Right lobe of liver (tissue), 6 donors: ENCODE measurements around the gene ERV3-1. TPM values are rescaled to one million over a fixed set of nuclear protein-coding genes. Genes with fewer than 3 reads are reported as not detected.
"Not testable (repeated sequence)": the region's sequence is repeated elsewhere in the genome, so short reads cannot be mapped to it uniquely, and the experiment has no call there.

Source experiments
- ATAC-seq, 4 donors: fragments of 200-7000 bp; cut with Tn5 transposase; one replicate each; pipeline ENCODE4 v1.9.1; 2020; ENCODE audit warnings: mild to moderate bottlenecking in 4 of 4, moderate library complexity in 4 of 4
- DNase-seq, 3 donors: peaks; one replicate each; pipeline ENCODE4 v3.0.0-alpha.2; 2020
- H3K27ac ChIP-seq, 3 donors: fragments of 200-600 bp; one replicate each; pipeline ENCODE4 v1.8.0; 2022
- H3K27me3 ChIP-seq, 2 donors: fragments of 200-600 bp; one replicate each; pipeline ENCODE4 v1.8.0; 2022
- H3K36me3 ChIP-seq, 4 donors: fragments of 200-600 bp; sonication (generic) in 1 of 4; one replicate each; pipeline versions ENCODE4 v1.5.1 to v1.8.0; 2017 to 2022; ENCODE audit warnings: control low read depth in 1 of 4
- H3K4me1 ChIP-seq, 4 donors: fragments of 200-600 bp; sonication (generic) in 1 of 4; one replicate each; pipeline versions ENCODE4 v1.5.1 to v1.8.0; 2017 to 2022; ENCODE audit warnings: control low read depth in 1 of 4
- H3K4me3 ChIP-seq, 3 donors: fragments of 200-600 bp; one replicate each; pipeline ENCODE4 v1.8.0; 2022
- H3K9me3 ChIP-seq, 4 donors: fragments of 200-600 bp; sonication (generic) in 1 of 4; one replicate each; pipeline versions ENCODE4 v1.5.1 to v1.8.0; 2017 to 2022; ENCODE audit warnings: control low read depth in 1 of 4
- CTCF ChIP-seq, 4 donors: fragments of 200-600 bp in 3 of 4; fragments of 450-650 bp in 1 of 4; IDR thresholded peaks; one replicate each; pipeline versions ENCODE4 v1.5.1 to v1.8.0; 2016 to 2022; ENCODE audit warnings: antibody characterized with exemption in 4 of 4, mild to moderate bottlenecking in 2 of 4
- POLR2A ChIP-seq: fragments of 450-650 bp; IDR thresholded peaks from one replicate; pipeline ENCODE4 v1.6.1; 2017; ENCODE audit warnings: antibody characterized with exemption, mild to moderate bottlenecking
- WGBS: methylation state at CpG from one replicate; pipeline ENCODE4 v1.1.6; 2018; ENCODE audit warnings: low coverage, low lambda C conversion rate; ENCODE audit not compliant: insufficient coverage; ENCODE audit errors: missing lambda C conversion rate; 5-methylcytosine and 5-hydroxymethylcytosine counted together
- intact Hi-C, 2 donors: fragments of 100-400 bp; cut with DNase I; formaldehyde crosslinking; loops; one replicate each; pipeline versions ENCODE4 v1.11.2 to v1.14.1; 2022
- total RNA-seq, 6 experiments: library from RNA; depleted of rRNA in 2 of 6; stranded (reverse); fragments of >200 nt in 2 of 6; fragmentation: NEBNext Ultra II Directional in 3 of 6; extraction: Animal tissue kit (Norgen Biotek cat#: 25700) in 3 of 6; gene quantifications; one replicate each; pipeline versions ENCODE4 v1.1.0 to v1.2.4, GENCODE V29; 2016 to 2023
- donor health status: DM: no; HTN: yes; CAD: no.
- donor health status: DM: no; HTN: no; CAD: no.
- donor health status: DM: no; HTN: no; CAD: no.
- donor health status: DM: no; HTN: yes; CAD: no.
- donor health status: DM: no; HTN: yes; CAD: no.

The ERV3-1 gene
- total RNA-seq, 6 experiments from 2014 or later, result 4.2 to 5.3 (median 4.9) TPM

- peaks cover 0 to 12% (median 4%) of the 10 kb centered on the region in 4 donors for H3K4me1 ChIP-seq
- ATAC-seq (peak; percentile 90 to 96 (median 94)), DNase-seq (peak; percentile 96 to 97 (median 96))
- WGBS, result 8% methylated on average over 14 of the region's 92 CpGs
- TF ChIP-seq POLR2A, result peak; percentile 61
- TF ChIP-seq CTCF (IDR thresholded peaks at IDR 0.05), result no peak
- no peaks in the 10 kb centered on the region for H3K27me3 ChIP-seq
- intact Hi-C loops, result no loop called here
- peak overlapping the region in 2 of 3 donors; percentile 31 to 64 for H3K27ac ChIP-seq
- no peaks in the 10 kb centered on the region for H3K36me3 ChIP-seq
- no peaks in the 10 kb centered on the region for H3K9me3 ChIP-seq
- peak overlapping the region; percentile 63 to 72 (median 68) for H3K4me3 ChIP-seq
Observed at GRCh38 chr7:65037740-65038688, 31.5 kb upstream of the ERV3-1 start.

- DNase-seq, H3K4me3 ChIP-seq, H3K27me3 ChIP-seq, intact Hi-C loops, H3K36me3 ChIP-seq, H3K9me3 ChIP-seq: not testable (repeated sequence)
- peak in 3 of 4 donors; percentile 7 to 25 (median 12) for ATAC-seq
- H3K4me1 ChIP-seq, result peaks cover 0 to 12% (median 4%) of the 10 kb centered on the region in 4 donors
- 30% methylated on average over 1 of the region's 2 CpGs for WGBS
- H3K27ac ChIP-seq, result peak overlapping the region in 1 of 3 donors; percentile 36
Observed at GRCh38 chr7:65036526-65036925, 30.0 kb upstream of the ERV3-1 start.

GRCh38 chr7:65035469-65035868, 29.0 kb upstream of the ERV3-1 start:
- H3K4me3 ChIP-seq, result not testable (repeated sequence)

GRCh38 chr7:65034120-65034782, 27.8 kb upstream of the ERV3-1 start:
- intact Hi-C loops, H3K27ac ChIP-seq, H3K4me1 ChIP-seq, H3K36me3 ChIP-seq, DNase-seq, H3K4me3 ChIP-seq, H3K27me3 ChIP-seq, H3K9me3 ChIP-seq, ATAC-seq: not testable (repeated sequence)
- 52% methylated on average over 7 of the region's 10 CpGs for WGBS

More at GRCh38 chr7:65035469-65035868, 29.0 kb upstream of the ERV3-1 start:
- intact Hi-C loops, ATAC-seq, H3K36me3 ChIP-seq, H3K27me3 ChIP-seq, H3K27ac ChIP-seq, DNase-seq, H3K9me3 ChIP-seq: not testable (repeated sequence)
- H3K4me1 ChIP-seq, result peaks cover 0 to 12% (median 4%) of the 10 kb centered on the region in 4 donors

- H3K36me3 ChIP-seq, H3K27me3 ChIP-seq, H3K27ac ChIP-seq, H3K4me1 ChIP-seq, ATAC-seq, intact Hi-C loops, H3K9me3 ChIP-seq, H3K4me3 ChIP-seq, DNase-seq: not testable (repeated sequence)
- 91% methylated on average over 4 of the region's 30 CpGs for WGBS
Observed at GRCh38 chr7:65033391-65033790, 26.9 kb upstream of the ERV3-1 start.

- H3K4me3 ChIP-seq, H3K9me3 ChIP-seq, H3K27me3 ChIP-seq, intact Hi-C loops, H3K27ac ChIP-seq, DNase-seq, ATAC-seq, H3K36me3 ChIP-seq: not testable (repeated sequence)
- peaks cover 0 to 13% (median 3%) of the 10 kb centered on the region in 4 donors for H3K4me1 ChIP-seq
Observed at GRCh38 chr7:65025023-65025422, 18.5 kb upstream of the ERV3-1 start.

GRCh38 chr7:65020978-65021377, 14.5 kb upstream of the ERV3-1 start:
- ATAC-seq (peak; percentile 75 to 83 (median 82)), DNase-seq (peak; percentile 68 to 85 (median 71))
- H3K36me3 ChIP-seq, intact Hi-C loops, H3K9me3 ChIP-seq, H3K27me3 ChIP-seq: not testable (repeated sequence)
- peak overlapping the region in 2 of 3 donors; percentile 40 to 51 for H3K27ac ChIP-seq
- no CpG with 5 or more reads among the region's 3 CpGs for WGBS
- H3K4me1 ChIP-seq, result peaks cover 0 to 13% (median 4%) of the 10 kb centered on the region in 4 donors
- H3K4me3 ChIP-seq, result peak overlapping the region in 2 of 3 donors; percentile 11 to 26

- intact Hi-C loops, H3K4me3 ChIP-seq, H3K9me3 ChIP-seq, H3K36me3 ChIP-seq, H3K27ac ChIP-seq, H3K4me1 ChIP-seq, H3K27me3 ChIP-seq, ATAC-seq: not testable (repeated sequence)
- peak in 1 of 3 donors; percentile 11 for DNase-seq
- WGBS, result 84% methylated on average over 5 of the region's 7 CpGs
Observed at GRCh38 chr7:65009881-65010280, 3.4 kb upstream of the ERV3-1 start.

GRCh38 chr7:65009394-65009793, 2.9 kb upstream of the ERV3-1 start:
- H3K9me3 ChIP-seq, DNase-seq, H3K36me3 ChIP-seq, H3K27me3 ChIP-seq, intact Hi-C loops, ATAC-seq, H3K4me3 ChIP-seq, H3K27ac ChIP-seq: not testable (repeated sequence)
- H3K4me1 ChIP-seq, result peaks cover 0 to 12% (median 4%) of the 10 kb centered on the region in 4 donors
- 80% methylated on average over 2 of the region's 2 CpGs for WGBS

- peak in 1 of 4 donors; percentile 7 for ATAC-seq
- Histone ChIP-seq H3K4me1 (peaks cover 0 to 24% (median 10%) of the 10 kb centered on the region in 4 donors), H3K27ac (peak overlapping the region in 2 of 3 donors; percentile 80 to 85), H3K4me3 (peak overlapping the region in 1 of 3 donors; percentile 70)
- intact Hi-C loops, H3K36me3 ChIP-seq, H3K27me3 ChIP-seq, DNase-seq, H3K9me3 ChIP-seq: not testable (repeated sequence)
- WGBS, result 65% methylated on average over 4 of the region's 4 CpGs
Observed at GRCh38 chr7:65007036-65007435, 549 bp upstream of the ERV3-1 start.
